Measurements from ENCODE around the gene FOXO1. TPM values are rescaled to one million over a fixed set of nuclear protein-coding genes. Genes with fewer than 3 reads are reported as not detected.

FOXO1 gene
- total RNA-seq, 5 donors from 2014 or later (not counting 1 experiment from before 2014, with no cell fraction given) = 73.0 to 89.1 (median 84.5) TPM

DNA sequence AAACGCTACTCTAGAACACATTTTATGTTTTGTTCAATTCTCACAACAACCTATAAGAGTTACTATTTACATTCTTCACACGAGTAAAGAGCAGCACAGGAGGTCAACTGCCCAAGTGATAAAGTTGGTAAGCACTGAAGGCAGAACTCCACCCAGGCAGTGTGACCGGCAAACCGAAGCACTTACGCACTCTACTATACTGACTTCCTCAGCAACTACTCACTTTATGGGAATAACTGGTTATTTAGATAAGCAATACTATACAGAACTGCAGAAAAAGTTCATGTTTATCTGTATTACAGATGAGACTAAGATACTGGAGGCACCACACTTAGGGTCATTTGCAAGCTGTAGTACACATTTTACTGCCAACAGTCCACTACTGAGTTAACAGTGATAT lies 28.8 kb downstream of the FOXO1 start:
- Histone ChIP-seq H3K4me1 (ENCODE audit: control insufficient read depth in 1 of 2, extremely low read depth in 1 of 2, insufficient read depth in 2 of 2, low read length in 2 of 2) (peaks cover 26 to 49% of the 10 kb centered on the region in 2 experiments), H3K27ac (ENCODE audit: low read length) (no peak overlapping the region), H3K36me3 (ENCODE audit: control insufficient read depth in 2 of 2, extremely low read depth in 1 of 2, insufficient read depth in 1 of 2, low read length in 1 of 2) (no peaks in the 10 kb centered on the region), H3K27me3 (replicated peaks in 1 of 2; ENCODE audit: control insufficient read depth in 2 of 2, extremely low read depth in 1 of 2, insufficient read depth in 2 of 2, low read length in 1 of 2) (no peaks in the 10 kb centered on the region), H3K4me3 (ENCODE audit: control insufficient read depth in 1 of 2, extremely low read depth in 1 of 2, low read length in 1 of 2) (no peak overlapping the region), H3K9me3 (no peaks in the 10 kb centered on the region)
- DNase-seq (no peak), ATAC-seq (replicated peaks in 1 of 4) (peak in 1 of 4 experiments; percentile 23)
- Mint-ChIP-seq H3K36me3 (peaks cover 20% of the 10 kb centered on the region), H3K27ac (peak overlapping the region; percentile 41 to 53), H3K4me1 (peaks cover 86 to 92% (median 91%) of the 10 kb centered on the region in 3 donors), H3K4me3 (peak overlapping the region in 1 of 3 donors; percentile 63), H3K9me3 (no peaks in the 10 kb centered on the region), H3K27me3 (no peaks in the 10 kb centered on the region)
- ChIA-PET POLR2A (interaction anchor here in 1 of 2 donors (0.6 to 1.1 kb wide), 4 partner anchors 31 to 73 kb away, joined by 3 to 7 read pairs (median 4); no protein-coding TSS in a partner anchor), CTCF (interaction anchor here in 1 of 2 donors (1.1 kb wide), 1 partner anchor 11 kb away, joined by 3 read pairs; no protein-coding TSS in a partner anchor)
- WGBS (ENCODE audit: insufficient coverage) = 100% methylated on average over 1 of the region's 5 CpGs

DNA sequence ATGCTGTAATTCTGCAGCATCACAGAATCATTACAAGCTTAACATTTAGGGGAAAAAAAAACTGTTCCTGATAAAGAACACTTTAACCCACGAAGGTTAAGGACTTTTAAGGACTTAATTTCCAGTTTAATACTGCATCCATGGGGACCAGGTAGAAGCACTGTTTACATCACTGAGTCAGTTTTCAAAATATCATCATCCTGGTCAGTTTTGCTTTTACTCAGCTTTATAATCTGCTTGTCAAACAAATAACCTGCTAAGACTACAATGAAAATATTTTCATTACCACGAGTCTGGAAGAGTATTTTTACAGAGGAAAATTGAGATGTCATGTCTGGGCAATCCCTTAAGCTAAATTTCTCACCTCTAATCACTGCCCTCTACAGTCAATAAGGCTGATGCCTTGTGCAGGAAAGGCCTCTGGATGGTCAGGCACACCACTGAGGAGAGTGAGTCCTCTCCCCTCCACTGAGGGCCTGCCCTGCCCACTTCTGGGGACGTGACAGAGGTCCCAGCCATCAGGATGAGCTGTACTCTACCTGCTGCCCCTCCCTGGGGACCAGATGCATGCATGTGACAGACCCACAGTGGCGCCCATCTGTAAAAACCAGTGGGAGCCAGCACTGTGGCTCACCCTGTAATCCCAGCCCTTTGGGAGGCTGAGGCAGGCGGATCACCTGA lies 31.0 kb downstream of the FOXO1 start:
- DNase-seq = no peak
- Histone ChIP-seq H3K4me1 (ENCODE audit: control insufficient read depth in 1 of 2, extremely low read depth in 1 of 2, insufficient read depth in 2 of 2, low read length in 2 of 2) (peaks cover 37 to 44% of the 10 kb centered on the region in 2 experiments), H3K4me3 (ENCODE audit: control insufficient read depth in 1 of 2, extremely low read depth in 1 of 2, low read length in 1 of 2) (no peak overlapping the region), H3K9me3 (no peaks in the 10 kb centered on the region), H3K27me3 (replicated peaks in 1 of 2; ENCODE audit: control insufficient read depth in 2 of 2, extremely low read depth in 1 of 2, insufficient read depth in 2 of 2, low read length in 1 of 2) (no peaks in the 10 kb centered on the region), H3K36me3 (ENCODE audit: control insufficient read depth in 2 of 2, extremely low read depth in 1 of 2, insufficient read depth in 1 of 2, low read length in 1 of 2) (no peaks in the 10 kb centered on the region), H3K27ac (ENCODE audit: low read length) (no peak overlapping the region)
- no peak for ATAC-seq (replicated peaks in 1 of 4)
- H3K9me3 Mint-ChIP-seq = no peaks in the 10 kb centered on the region
- peak overlapping the region; percentile 30 to 74 for H3K27ac Mint-ChIP-seq
- no peaks in the 10 kb centered on the region for H3K27me3 Mint-ChIP-seq
- peaks cover 20% of the 10 kb centered on the region for H3K36me3 Mint-ChIP-seq
- peak overlapping the region in 2 of 3 donors; percentile 9 to 40 for H3K4me3 Mint-ChIP-seq
- 96% methylated on average over 3 of the region's 5 CpGs for WGBS (ENCODE audit: insufficient coverage)
- H3K4me1 Mint-ChIP-seq = peaks cover 86 to 92% (median 91%) of the 10 kb centered on the region in 3 donors
- ChIA-PET POLR2A (interaction anchor here (0.6 to 0.8 kb wide), 3 partner anchors 11 to 361 kb away, joined by 3 to 4 read pairs (median 3); no protein-coding TSS in a partner anchor), CTCF (interaction anchor here (0.6 to 0.8 kb wide), 2 partner anchors 17 to 51 kb away, joined by 3 read pairs; no protein-coding TSS in a partner anchor)

DNA sequence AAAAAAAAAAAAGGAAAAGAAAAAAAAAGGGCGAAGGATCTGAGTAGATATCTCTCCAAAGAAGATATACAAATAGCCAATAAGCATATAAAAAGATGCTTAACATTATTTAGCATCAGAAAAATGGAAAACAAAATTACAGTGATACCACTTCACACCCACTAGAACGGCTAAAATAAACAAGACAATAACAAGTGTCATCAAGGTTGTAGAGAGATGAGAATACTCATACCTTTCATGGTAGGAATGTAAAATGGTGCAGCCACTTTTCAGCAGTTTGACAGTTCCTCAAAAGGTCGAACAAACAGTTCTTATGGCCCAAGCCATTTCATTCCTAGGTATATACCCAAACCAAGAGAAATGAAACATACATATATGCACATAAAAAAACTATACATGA lies 33.5 kb downstream of the FOXO1 start:
- Histone ChIP-seq H3K27me3 (replicated peaks in 1 of 2; ENCODE audit: control insufficient read depth in 2 of 2, extremely low read depth in 1 of 2, insufficient read depth in 2 of 2, low read length in 1 of 2) (no peaks in the 10 kb centered on the region), H3K9me3 (no peaks in the 10 kb centered on the region), H3K4me1 (ENCODE audit: control insufficient read depth in 1 of 2, extremely low read depth in 1 of 2, insufficient read depth in 2 of 2, low read length in 2 of 2) (peaks cover 32 to 44% of the 10 kb centered on the region in 2 experiments), H3K36me3 (ENCODE audit: control insufficient read depth in 2 of 2, extremely low read depth in 1 of 2, insufficient read depth in 1 of 2, low read length in 1 of 2) (peaks cover 0 to 4% of the 10 kb centered on the region in 2 donors), H3K4me3 (ENCODE audit: control insufficient read depth in 1 of 2, extremely low read depth in 1 of 2, low read length in 1 of 2) (no peak overlapping the region), H3K27ac (ENCODE audit: low read length) (no peak overlapping the region)
- H3K36me3 Mint-ChIP-seq = peaks cover 23% of the 10 kb centered on the region
- H3K27me3 Mint-ChIP-seq = no peaks in the 10 kb centered on the region
- WGBS (ENCODE audit: insufficient coverage) = no CpG with 5 or more reads among the region's 3 CpGs
- ChIA-PET POLR2A (interaction anchor here in 1 of 2 donors (0.6 kb wide), 1 partner anchor 38 kb away, joined by 3 read pairs; no protein-coding TSS in a partner anchor), CTCF (interaction anchor here in 1 of 2 donors (0.6 kb wide), 1 partner anchor 12 kb away, joined by 5 read pairs; no protein-coding TSS in a partner anchor)
- DNase-seq (no peak), ATAC-seq (replicated peaks in 1 of 4) (no peak)
- H3K27ac Mint-ChIP-seq = peak overlapping the region; percentile 23 to 64
- peak overlapping the region in 2 of 3 donors; percentile 28 to 71 for H3K4me3 Mint-ChIP-seq
- H3K4me1 Mint-ChIP-seq = peaks cover 86 to 91% (median 90%) of the 10 kb centered on the region in 3 donors
- H3K9me3 Mint-ChIP-seq = no peaks in the 10 kb centered on the region

DNA sequence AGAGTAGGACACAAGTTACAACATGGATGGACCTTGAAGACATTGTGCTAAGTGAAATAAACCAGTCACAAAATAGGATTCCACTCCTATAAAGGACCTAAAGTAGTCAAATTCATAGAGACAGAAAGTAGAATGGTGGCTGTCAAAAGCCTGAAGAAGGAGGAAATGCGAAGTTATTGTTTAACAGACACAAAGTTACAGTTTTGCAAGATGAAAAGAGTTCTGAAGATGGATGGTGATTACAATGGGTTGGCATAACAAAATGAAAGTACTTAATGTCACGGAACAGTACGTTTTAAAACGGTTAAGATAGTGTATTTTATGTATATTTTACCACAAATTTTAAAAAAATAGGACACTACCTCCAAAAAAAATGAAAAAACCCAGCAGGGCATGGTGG lies 34.8 kb downstream of the FOXO1 start:
- ATAC-seq (replicated peaks in 1 of 4) = peak; percentile 44 to 67 (median 52)
- H3K4me3 ChIP-seq (ENCODE audit: control insufficient read depth in 1 of 2, extremely low read depth in 1 of 2, low read length in 1 of 2) = no peak overlapping the region
- WGBS (ENCODE audit: insufficient coverage) = no CpG with 5 or more reads among the region's 4 CpGs

DNA sequence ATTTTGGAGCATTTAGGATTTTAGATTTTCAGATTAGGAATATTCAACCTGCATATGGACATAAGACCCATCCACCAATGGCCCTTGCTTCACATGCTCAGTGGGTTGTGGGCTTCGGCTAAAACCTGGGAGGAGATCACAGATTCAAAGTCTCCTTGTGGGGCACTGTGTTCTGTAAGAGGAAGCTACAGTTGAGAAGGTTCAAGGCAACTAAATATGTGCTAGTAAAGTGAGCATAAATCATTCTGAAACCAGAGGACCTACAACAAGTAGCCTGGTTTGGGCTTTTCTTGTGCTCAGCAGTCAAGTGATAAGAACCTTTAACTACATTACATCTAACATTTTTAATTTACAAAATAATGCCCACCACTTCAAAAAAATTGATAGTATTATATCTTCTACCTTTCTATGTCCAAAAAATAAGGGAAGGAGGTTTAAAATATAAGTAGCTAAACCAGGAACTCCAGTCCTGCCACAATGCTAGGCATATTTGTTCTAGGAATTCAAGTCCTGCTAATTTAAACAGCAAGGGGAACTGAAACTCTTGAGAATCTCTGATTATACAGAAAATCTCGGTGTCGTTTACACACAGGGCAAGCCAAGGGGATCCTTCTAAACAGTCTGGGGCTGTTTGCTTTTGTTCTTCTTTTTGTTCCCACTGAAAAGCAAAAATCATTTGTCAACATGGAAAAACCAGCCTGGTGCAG lies 36.6 kb downstream of the FOXO1 start:
- WGBS (ENCODE audit: insufficient coverage) = 57% methylated on average over 2 of the region's 3 CpGs
- H3K9me3 Mint-ChIP-seq = no peaks in the 10 kb centered on the region
- ATAC-seq (replicated peaks in 1 of 4) = peak in 1 of 4 experiments; percentile 10
- peak overlapping the region in 1 of 3 donors; percentile 10 for H3K4me3 Mint-ChIP-seq
- H3K36me3 ChIP-seq (ENCODE audit: control insufficient read depth in 2 of 2, extremely low read depth in 1 of 2, insufficient read depth in 1 of 2, low read length in 1 of 2) = peaks cover 0 to 4% of the 10 kb centered on the region in 2 donors
- H3K36me3 Mint-ChIP-seq = peaks cover 32% of the 10 kb centered on the region
- POLR2A ChIA-PET = interaction anchor here in 1 of 2 donors (1.0 kb wide), 1 partner anchor 20 kb away, joined by 3 read pairs; no protein-coding TSS in a partner anchor
- no peaks in the 10 kb centered on the region for H3K27me3 ChIP-seq (replicated peaks in 1 of 2; ENCODE audit: control insufficient read depth in 2 of 2, extremely low read depth in 1 of 2, insufficient read depth in 2 of 2, low read length in 1 of 2)
- peaks cover 29 to 32% of the 10 kb centered on the region in 2 experiments for H3K4me1 ChIP-seq (ENCODE audit: control insufficient read depth in 1 of 2, extremely low read depth in 1 of 2, insufficient read depth in 2 of 2, low read length in 2 of 2)
- no peak overlapping the region for H3K4me3 ChIP-seq (ENCODE audit: control insufficient read depth in 1 of 2, extremely low read depth in 1 of 2, low read length in 1 of 2)
- DNase-seq = no peak
- H3K27ac Mint-ChIP-seq = peak overlapping the region; percentile 43 to 83
- no peak overlapping the region for H3K27ac ChIP-seq (ENCODE audit: low read length)
- no peaks in the 10 kb centered on the region for H3K9me3 ChIP-seq
- peaks cover 94 to 96% (median 95%) of the 10 kb centered on the region in 3 donors for H3K4me1 Mint-ChIP-seq
- H3K27me3 Mint-ChIP-seq = no peaks in the 10 kb centered on the region
- CTCF ChIA-PET = interaction anchor here in 1 of 2 donors (0.9 kb wide), 1 partner anchor 33 kb away, joined by 3 read pairs; no protein-coding TSS in a partner anchor

More for the DNA sequence above, 34.8 kb downstream of the FOXO1 start:
- DNase-seq = peak in 1 of 35 experiments; percentile 32
- peaks cover 29% of the 10 kb centered on the region for H3K36me3 Mint-ChIP-seq
- no peaks in the 10 kb centered on the region for H3K9me3 Mint-ChIP-seq
- Histone ChIP-seq H3K27ac (ENCODE audit: low read length) (peak overlapping the region; percentile 10), H3K4me1 (ENCODE audit: control insufficient read depth in 1 of 2, extremely low read depth in 1 of 2, insufficient read depth in 2 of 2, low read length in 2 of 2) (peaks cover 29 to 43% of the 10 kb centered on the region in 2 experiments), H3K27me3 (replicated peaks in 1 of 2; ENCODE audit: control insufficient read depth in 2 of 2, extremely low read depth in 1 of 2, insufficient read depth in 2 of 2, low read length in 1 of 2) (no peaks in the 10 kb centered on the region), H3K36me3 (ENCODE audit: control insufficient read depth in 2 of 2, extremely low read depth in 1 of 2, insufficient read depth in 1 of 2, low read length in 1 of 2) (peaks cover 0 to 4% of the 10 kb centered on the region in 2 donors), H3K9me3 (no peaks in the 10 kb centered on the region)
- H3K4me3 Mint-ChIP-seq = peak overlapping the region; percentile 34 to 71 (median 58)
- H3K4me1 Mint-ChIP-seq = peaks cover 93 to 94% (median 93%) of the 10 kb centered on the region in 3 donors
- no peaks in the 10 kb centered on the region for H3K27me3 Mint-ChIP-seq
- POLR2A ChIA-PET = interaction anchor here in 1 of 2 donors (0.6 kb wide), 1 partner anchor 353 kb away, joined by 3 read pairs; no protein-coding TSS in a partner anchor
- CTCF ChIA-PET = no interaction called here
- H3K27ac Mint-ChIP-seq = peak overlapping the region; percentile 43 to 46

DNA sequence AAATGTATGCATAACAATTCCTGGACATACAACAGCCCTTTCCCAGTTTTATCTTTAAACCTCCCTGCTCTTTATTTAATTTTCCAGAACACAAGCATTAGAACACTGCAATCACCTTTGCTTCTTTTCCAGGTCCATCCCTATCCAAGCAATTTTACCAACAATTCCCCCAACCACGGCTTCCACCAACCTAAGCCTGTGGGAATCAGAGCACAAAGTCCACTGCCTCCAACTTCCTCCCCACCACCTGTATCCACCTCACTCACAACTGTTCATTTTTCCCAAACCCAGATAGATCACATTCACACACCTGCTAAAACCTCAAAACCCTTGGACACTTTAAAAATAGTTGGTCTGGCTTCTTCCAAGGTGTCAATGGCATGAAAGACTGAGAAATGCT lies 39.5 kb downstream of the FOXO1 start:
- DNase-seq (no peak), ATAC-seq (replicated peaks in 1 of 4) (no peak)
- Mint-ChIP-seq H3K27ac (peak overlapping the region; percentile 34 to 82), H3K27me3 (no peaks in the 10 kb centered on the region), H3K36me3 (peaks cover 28% of the 10 kb centered on the region), H3K9me3 (no peaks in the 10 kb centered on the region), H3K4me1 (peaks cover 92 to 95% (median 95%) of the 10 kb centered on the region in 3 donors), H3K4me3 (peak overlapping the region; percentile 0 to 25 (median 22))
- CTCF ChIA-PET = no interaction called here
- Histone ChIP-seq H3K4me3 (ENCODE audit: control insufficient read depth in 1 of 2, extremely low read depth in 1 of 2, low read length in 1 of 2) (no peak overlapping the region), H3K9me3 (no peaks in the 10 kb centered on the region), H3K27me3 (replicated peaks in 1 of 2; ENCODE audit: control insufficient read depth in 2 of 2, extremely low read depth in 1 of 2, insufficient read depth in 2 of 2, low read length in 1 of 2) (no peaks in the 10 kb centered on the region), H3K4me1 (ENCODE audit: control insufficient read depth in 1 of 2, extremely low read depth in 1 of 2, insufficient read depth in 2 of 2, low read length in 2 of 2) (peaks cover 27 to 46% of the 10 kb centered on the region in 2 experiments), H3K36me3 (ENCODE audit: control insufficient read depth in 2 of 2, extremely low read depth in 1 of 2, insufficient read depth in 1 of 2, low read length in 1 of 2) (peaks cover 0 to 4% of the 10 kb centered on the region in 2 donors), H3K27ac (ENCODE audit: low read length) (no peak overlapping the region)
- POLR2A ChIA-PET = interaction anchor here in 1 of 2 donors (0.5 kb wide), 1 partner anchor 28 kb away, joined by 3 read pairs; no protein-coding TSS in a partner anchor
- WGBS (ENCODE audit: insufficient coverage) = 100% methylated on average over 1 of the region's 1 CpG

Data from T-cell (primary cell).